Measurements from ENCODE around the gene ABCD3.

The ABCD3 gene

GRCh38 chr1:94529416-94529815 lies 111.2 kb downstream of the ABCD3 start:
- DNase-seq: no peak

DNA sequence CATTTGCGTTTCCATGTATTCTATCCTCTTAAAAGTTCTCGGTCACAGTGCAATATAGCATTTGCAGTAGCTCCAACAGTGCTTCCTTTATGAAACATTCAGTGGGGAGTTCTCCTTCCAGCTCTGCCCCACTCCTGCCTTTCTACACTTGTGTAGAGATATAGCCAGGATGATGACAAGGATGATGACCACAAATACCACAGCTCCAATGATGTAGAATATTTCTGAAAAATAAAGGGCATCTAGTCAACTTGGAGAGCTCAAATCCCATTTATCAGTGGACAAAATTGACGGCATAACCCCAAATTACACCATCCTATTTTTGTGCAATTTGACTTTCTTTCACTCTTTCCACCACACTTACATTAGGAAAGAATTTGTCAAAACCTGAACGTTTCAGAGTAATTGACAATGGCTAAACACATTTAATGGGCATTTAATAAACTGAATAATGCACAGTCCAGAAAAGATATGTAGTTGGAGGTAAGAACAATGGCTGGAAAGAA lies 112.2 kb downstream of the ABCD3 start:
- no peak for DNase-seq

DNA sequence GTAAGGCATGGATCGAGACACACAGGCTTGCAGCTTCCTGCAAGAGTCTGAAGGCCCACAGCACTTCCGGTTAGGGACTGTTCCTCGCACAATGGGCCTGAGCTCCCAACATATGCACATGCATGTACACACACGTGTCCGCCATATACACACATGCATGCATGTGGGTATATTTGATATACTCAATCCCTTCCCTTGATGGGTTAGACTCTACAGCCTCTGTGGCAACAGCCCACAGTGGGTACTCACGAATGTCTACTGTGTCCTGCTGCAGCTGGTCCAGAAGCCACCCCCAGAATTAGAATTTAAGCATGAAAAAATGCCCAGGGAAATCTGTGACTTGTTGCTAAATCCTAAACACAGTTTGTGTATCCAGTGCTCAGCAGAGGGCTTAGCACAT lies 113.5 kb downstream of the ABCD3 start:
- no peak for DNase-seq

GRCh38 chr1:94532077-94532476 lies 113.9 kb downstream of the ABCD3 start:
- DNase-seq: no peak

DNA sequence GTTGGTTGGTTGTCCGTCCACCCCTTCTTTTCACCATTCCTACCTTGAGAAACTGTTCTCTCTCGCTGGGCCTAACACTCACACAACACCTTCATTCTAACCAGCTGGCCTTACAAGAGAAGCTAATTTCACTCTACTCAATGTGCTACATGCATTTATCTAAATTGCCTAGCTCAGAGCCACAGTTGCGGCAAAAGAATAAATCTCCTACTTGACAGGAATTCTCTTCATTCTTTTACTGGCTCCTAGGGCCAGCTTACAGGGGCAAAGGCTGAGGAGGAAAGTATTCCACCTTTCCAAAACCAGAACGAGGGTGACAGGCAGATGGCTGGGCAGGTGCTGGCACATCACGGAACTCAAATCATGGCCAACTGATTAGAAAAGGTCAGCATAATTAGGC lies 116.9 kb downstream of the ABCD3 start:
- DNase-seq: no peak

DNA sequence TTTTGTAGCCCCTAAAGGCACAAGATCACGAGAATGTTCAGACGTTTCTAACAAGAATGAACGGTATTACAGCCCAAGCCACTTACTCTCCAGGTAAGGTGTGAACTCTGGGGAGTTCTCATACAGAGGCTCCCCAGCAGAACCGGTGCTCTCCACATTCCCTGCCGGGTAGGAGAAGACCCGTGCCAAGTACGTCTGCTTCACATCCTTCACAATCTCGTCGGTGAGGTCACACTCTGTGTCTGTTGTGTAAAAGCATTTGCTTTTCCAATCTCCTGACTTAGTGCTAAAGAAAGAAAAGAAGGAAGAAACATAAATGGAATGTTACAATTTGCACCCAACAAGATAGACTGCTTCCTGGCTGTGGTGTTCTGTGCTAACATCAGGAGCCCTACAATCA lies 117.7 kb downstream of the ABCD3 start:
- DNase-seq: no peak

DNA sequence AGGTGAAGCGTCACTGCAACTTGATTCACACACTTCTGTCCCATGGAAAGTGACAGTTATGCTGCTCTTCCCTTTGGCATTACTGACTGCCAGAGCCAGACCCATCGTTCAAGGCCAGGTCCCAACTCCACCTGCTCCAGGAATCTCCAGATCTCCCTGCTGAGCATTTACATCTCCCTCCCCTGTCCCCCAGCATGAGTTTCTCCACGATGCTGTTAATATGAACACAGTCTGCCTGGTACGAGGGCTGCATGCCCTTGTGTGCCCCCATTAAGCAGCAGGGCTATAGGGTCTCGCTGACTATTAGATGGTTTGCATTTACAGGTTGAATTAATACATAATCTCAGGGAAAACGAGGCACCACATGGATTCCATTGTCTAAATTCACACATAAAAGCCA lies 119.1 kb downstream of the ABCD3 start:
- DNase-seq: no peak

GRCh38 chr1:94538243-94538827 lies 120.1 kb downstream of the ABCD3 start:
- DNase-seq: no peak

DNA sequence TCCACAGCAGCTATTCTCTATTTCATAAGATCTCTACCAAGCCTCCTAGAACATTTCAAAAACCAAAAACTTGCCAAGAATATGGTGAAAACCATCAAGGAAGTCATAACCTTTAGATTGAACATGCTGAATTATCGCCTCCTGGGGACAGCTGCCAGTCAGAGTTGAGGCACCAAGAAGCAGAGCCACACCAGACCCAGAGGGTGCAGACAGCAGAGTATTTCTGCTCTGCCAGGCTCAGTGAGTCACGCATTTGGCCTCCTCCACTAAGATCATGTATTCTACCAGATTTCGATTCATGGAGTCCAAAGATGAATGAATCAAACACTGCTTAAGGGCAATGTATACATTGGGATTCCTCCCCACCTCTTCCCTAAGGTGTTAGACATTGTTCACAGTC lies 121.3 kb downstream of the ABCD3 start:
- DNase-seq: no peak

- DNase-seq: no peak
Observed at GRCh38 chr1:94540440-94541245, 122.5 kb downstream of the ABCD3 start.

DNA sequence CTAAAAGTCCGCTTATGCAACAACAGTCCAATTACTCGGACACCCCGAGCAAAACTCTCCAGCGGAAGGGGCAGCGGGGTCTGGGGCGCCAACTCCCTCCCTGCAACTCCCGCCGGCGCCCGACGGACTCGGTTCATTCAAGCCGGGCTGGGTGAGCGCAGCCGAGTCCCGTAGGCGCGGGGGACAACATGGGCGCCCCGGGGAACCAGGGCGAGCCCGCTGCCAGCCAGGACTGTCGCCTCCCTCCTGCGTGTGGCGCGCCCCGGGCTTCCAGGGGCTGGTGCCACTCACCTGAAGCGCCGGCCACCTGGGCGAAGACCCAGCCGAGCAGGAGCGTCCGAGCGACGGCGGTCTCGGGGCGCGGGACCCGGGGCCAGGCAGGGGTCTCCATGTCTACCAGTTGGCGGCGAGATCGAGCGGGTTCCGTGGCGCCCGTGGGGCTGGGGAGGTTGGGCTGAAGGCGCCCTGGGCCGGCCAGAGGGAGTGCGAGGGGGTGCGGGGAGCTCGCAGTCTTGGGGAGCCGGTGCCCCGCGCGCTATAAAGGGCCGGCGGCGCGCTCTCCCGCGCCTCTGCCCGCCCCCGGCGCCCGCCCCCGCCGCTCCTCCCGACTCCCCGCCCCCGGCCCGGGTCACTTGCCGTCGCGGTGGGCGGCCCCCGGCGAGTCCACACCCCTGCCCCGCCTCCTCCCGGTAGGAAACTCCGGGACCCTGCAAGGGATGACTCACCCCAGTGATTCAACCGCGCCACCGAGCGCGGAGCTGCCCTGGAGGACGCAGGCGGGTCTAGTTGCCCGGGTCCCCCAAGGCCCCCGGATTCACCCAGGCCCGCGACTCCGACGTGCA lies 123.3 kb downstream of the ABCD3 start, which contains the start of gene F3:
Gene F3 (minus strand): TSS at position 514 of the 842 bp plus-strand sequence. CDS start 123 bp downstream, at position 391.
- DNase-seq: peak; percentile 77 to 85

- no peak for DNase-seq
Observed at GRCh38 chr1:94542088-94542870, 124.1 kb downstream of the ABCD3 start.

DNA sequence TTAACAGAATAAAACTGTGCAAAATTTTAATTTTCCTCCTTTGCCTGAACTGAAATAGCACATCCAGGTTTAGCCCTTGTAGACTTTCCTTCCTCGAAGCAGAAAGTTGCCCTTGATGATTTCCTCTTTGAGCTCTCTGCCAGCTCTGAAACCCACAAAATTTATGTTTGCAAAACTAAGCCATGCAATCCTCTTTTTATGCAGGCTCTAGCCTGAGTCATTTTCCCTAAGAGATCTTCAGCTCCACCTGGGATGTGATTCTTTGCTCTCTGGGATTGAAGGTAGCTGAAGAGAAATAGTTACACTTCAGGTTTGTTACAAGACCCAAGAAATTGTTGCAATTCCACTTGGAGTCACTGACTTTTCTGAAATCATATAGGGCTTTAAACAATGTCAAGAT lies 124.8 kb downstream of the ABCD3 start:
- DNase-seq: no peak

DNA sequence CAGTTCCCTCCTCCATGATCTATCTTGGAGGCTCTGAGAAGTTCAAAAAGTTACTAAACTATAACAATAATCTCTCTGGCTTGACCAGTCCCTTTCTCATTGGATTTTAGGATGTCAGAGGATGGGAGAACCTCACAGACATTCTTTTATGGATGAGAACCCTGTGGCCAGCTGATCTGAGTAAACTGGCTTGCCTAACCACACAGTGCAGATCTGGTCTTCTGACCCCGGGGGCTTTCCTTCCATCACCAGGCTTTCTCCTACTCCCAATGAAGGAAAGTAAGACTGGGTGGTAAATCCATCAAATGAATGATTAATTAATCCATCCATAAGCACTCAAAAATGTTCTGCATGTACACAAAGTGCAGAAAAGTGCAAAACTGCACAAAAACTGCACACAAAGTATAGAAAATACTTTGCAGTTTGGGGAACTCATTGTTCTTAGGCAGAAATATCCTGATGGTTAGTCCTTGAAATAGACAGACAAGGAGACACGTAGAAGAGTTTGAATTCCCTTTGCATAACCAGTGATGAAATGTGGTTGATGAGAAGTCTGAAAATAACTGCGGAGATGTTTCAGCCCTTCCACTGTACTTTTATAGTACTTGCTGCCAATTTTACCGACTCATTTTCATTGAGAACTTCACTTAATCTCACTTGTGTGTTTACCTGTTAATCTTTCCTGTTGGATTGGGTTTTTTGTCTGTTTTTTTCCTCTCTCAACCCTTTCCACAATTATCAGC lies 125.9 kb downstream of the ABCD3 start:
- no peak for DNase-seq

DNA sequence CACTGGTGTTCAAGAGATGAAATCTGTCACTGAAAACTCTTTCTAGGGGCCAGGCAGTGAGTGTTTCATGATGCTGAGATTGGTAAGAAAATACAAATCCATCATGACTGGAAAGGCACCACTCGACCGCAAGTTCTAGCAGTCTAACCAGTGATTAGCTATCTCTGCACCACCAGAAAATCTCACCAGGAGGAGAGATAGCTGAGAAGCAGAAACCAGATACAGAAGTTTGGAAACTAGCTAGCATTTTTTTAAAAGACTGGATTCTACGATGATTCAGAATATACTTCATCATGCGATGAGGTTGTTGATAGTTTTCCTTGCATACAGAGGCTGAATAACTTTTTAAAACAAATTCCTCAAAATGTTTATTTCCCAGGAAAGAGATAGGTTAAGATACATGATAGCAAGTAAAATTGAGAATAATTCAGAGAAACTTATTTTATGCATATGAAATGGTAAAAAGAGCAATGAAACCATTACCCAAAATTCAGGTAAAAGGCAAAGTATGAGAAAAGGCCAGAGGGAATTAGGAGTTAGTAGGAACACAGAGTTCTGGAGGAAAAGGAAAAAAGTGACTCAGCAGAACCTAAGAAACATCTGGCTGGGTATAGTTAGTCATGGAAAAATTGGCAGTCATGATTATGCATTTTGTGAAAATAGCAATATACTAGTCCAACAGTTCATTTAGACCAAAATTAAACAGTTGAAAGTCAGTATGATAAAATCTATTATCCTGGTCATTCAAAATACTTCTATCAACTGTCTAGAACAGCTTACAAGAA lies 126.7 kb downstream of the ABCD3 start:
- DNase-seq: no peak

DNA sequence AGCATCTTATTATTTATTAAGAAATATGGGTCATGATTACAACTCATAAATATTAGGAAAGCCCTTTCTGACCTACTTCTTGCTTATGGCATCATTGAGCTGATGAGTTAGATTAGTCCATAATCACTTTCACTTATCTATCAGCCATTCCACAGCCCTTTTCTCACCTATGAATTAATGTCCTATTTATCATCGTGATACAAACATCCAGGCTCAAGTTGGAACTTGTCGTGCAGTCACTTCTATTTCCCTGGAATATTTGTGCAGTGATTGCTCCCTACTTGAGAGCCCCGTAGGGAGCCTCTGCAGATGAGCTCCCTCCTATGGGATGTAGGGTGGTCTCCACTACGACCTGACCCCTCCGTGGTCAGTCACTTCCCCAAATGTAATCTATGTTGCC lies 131.5 kb downstream of the ABCD3 start:
- no peak for DNase-seq

GRCh38 chr1:94550396-94550795 lies 132.2 kb downstream of the ABCD3 start:
- DNase-seq: no peak

- no peak for DNase-seq
Observed at GRCh38 chr1:94550800-94551241, 132.6 kb downstream of the ABCD3 start.

DNA sequence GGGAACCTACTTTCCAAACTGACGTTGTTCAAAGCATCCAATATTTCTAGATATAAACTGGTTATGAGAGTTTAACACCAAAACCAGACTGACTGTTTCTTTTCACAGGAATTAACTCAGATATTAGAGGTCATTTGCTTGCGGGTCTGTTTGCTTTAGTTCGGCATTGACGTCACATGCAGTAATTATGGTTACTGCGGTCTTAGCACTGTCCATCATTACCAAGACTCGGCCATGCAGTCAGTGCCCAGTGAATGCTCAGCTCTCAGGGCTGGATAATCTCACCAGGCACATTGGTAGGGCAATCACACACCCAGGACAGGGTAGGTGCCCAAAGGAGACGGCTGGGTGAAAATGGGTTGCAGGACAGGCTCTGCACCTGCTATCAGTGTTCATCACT lies 133.3 kb downstream of the ABCD3 start:
- DNase-seq: no peak

DNA sequence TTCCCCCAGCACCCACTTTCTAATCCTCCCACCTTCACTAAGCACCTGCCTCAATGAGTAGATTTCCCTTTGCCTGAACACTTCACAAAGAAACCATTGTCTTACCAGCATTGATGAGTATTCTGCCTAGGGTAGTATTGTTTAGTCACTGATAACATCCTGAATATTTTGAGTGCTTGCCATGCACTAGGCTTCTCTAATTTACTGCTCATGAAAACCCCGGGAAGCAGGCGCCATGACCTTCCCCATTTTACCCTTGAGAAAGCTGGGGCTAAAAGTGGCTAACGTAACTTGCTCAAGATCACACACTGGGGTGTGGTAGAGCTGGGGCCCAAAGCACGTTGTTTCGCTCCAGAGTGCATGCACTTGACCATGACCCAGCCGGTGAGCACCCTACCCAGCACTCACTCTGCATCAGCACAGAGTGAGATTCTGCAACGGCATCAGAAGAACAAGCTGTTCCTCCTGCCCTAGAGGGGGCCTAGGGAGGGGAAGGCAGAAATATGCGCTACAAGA lies 133.9 kb downstream of the ABCD3 start:
- DNase-seq: no peak

GRCh38 chr1:94553323-94553730 lies 135.1 kb downstream of the ABCD3 start:
- no peak for DNase-seq

All from stimulated activated CD4-positive, alpha-beta T cell treated with anti-CD3 and anti-CD28 coated beads, Interleukin-4, amount 100 ng/mL, for 4 hours (primary cell).